ENCODE data around the gene FZD2. TPM values are rescaled to one million over a fixed set of nuclear protein-coding genes. Genes with fewer than 3 reads are reported as not detected.

FZD2 gene
- total RNA-seq, 1 experiment from 2014 or later: 12.8 TPM

DNA sequence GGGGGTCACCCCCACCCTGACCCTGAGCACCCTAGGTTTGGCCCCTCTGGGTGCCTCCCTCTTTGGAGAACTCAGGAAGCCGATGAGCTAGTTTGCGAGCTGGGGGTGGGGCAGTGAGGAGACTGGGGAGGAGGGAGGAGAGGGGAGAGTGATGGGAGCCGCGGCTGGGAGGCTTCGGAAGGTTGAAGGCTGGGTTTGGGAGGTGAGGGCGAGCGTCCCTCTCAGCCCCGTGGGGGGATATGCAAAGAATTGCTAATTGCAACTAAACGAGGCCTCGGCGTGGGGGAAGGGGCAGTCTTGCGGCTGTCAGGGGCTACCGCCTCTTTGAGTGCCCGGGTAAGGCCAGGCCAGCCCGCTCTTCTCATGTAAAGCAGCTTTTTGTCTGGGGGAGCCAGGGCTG lies 17.6 kb upstream of the FZD2 start:
- ChIA-PET RAD21 (ENCODE audit: low non-redundant PET in 1 of 2, low total read pairs in 2 of 2, uncharacterized antibody in 2 of 2, unreplicated experiment in 2 of 2) (no interaction called here), CTCF (interaction anchor here (1.1 kb wide), 1 partner anchor 16 kb away, joined by 3 read pairs; no protein-coding TSS in a partner anchor), POLR2A (no interaction called here)
- Histone ChIP-seq H4K20me1 (ENCODE audit: insufficient read depth) (no peaks in the 10 kb centered on the region), H3K9me2 (ENCODE audit: insufficient read depth) (no peaks in the 10 kb centered on the region), H3K79me2 (ENCODE audit: insufficient read depth, low read length) (no peaks in the 10 kb centered on the region), H3K9ac (ENCODE audit: low read length) (no peak overlapping the region), H3K4me2 (ENCODE audit: low read length) (no peak overlapping the region), H3K36me3 (ENCODE audit: control insufficient read depth in 1 of 2, insufficient read depth in 2 of 2, low read length in 2 of 2) (no peaks in the 10 kb centered on the region), H3K4me3 (replicated peaks in 1 of 2; ENCODE audit: low read depth in 1 of 2, low read length in 2 of 2) (no peak overlapping the region), H3K4me1 (ENCODE audit: control insufficient read depth in 1 of 2, insufficient read depth in 2 of 2, low read length in 2 of 2) (peaks cover 28 to 49% of the 10 kb centered on the region in 2 experiments), H2AFZ (ENCODE audit: low read depth, low read length, poor library complexity, severe bottlenecking) (no peak overlapping the region), H3K27ac (ENCODE audit: low read depth, low read length) (no peak overlapping the region), H3K27me3 (ENCODE audit: insufficient read depth, low read length) (no peaks in the 10 kb centered on the region), H3K9me3 (ENCODE audit: control insufficient read depth in 1 of 2, insufficient read depth in 1 of 2, low read depth in 1 of 2, low read length in 2 of 2) (no peaks in the 10 kb centered on the region)
- DNase-seq (ENCODE audit: low read depth, low spot score) (no peak), ATAC-seq (no peak)
- no TSS peak for BruUV-seq (replicated peaks)
- intact Hi-C loops (cut with micrococcal nuclease): no loop called here
- no peak for TF ChIP-seq SP1 (IDR thresholded peaks at IDR 0.05; ENCODE audit: low read depth)
- TF ChIP-seq EZH2phosphoT487 (IDR thresholded peaks at IDR 0.05; ENCODE audit: borderline replicate concordance): no peak
- no peak for TF ChIP-seq ELF1 (IDR thresholded peaks at IDR 0.05; ENCODE audit: borderline replicate concordance, low read depth)
- no peak for TF ChIP-seq ZNF274 (IDR thresholded peaks at IDR 0.05; ENCODE audit: low read depth, low read length)
- TF ChIP-seq FOSL1 (IDR thresholded peaks at IDR 0.05; ENCODE audit: low read depth): no peak
- TF ChIP-seq RAD21 (IDR thresholded peaks at IDR 0.05; ENCODE audit: low read depth): no peak
- TF ChIP-seq, protein P1, sequence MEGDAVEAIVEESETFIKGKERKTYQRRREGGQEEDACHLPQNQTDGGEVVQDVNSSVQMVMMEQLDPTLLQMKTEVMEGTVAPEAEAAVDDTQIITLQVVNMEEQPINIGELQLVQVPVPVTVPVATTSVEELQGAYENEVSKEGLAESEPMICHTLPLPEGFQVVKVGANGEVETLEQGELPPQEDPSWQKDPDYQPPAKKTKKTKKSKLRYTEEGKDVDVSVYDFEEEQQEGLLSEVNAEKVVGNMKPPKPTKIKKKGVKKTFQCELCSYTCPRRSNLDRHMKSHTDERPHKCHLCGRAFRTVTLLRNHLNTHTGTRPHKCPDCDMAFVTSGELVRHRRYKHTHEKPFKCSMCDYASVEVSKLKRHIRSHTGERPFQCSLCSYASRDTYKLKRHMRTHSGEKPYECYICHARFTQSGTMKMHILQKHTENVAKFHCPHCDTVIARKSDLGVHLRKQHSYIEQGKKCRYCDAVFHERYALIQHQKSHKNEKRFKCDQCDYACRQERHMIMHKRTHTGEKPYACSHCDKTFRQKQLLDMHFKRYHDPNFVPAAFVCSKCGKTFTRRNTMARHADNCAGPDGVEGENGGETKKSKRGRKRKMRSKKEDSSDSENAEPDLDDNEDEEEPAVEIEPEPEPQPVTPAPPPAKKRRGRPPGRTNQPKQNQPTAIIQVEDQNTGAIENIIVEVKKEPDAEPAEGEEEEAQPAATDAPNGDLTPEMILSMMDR (IDR thresholded peaks at IDR 0.05 in 2 of 3, conservative IDR thresholded peaks at IDR 0.05 in 1 of 3; ENCODE audit: borderline replicate concordance in 1 of 3, insufficient read depth in 1 of 3, low read depth in 2 of 3, low read length in 2 of 3): no peak
- no peak for TF ChIP-seq POLR2AphosphoS5 (IDR thresholded peaks at IDR 0.05; ENCODE audit: low read depth, low read length)
- TF ChIP-seq ZFX (IDR thresholded peaks at IDR 0.05): no peak

Data from HCT116 (cell line).